MM.1S (cell line): ENCODE measurements around the gene APOL4.
"Not testable (repeated sequence)": the region's sequence is repeated elsewhere in the genome, so short reads cannot be mapped to it uniquely, and the experiment has no call there.

Experiments
- DNase-seq: peaks from one replicate; pipeline ENCODE4 v3.0.0-alpha.2; 2015
- H2AFZ ChIP-seq: fragments of 300-600 bp; sonication (generic); 2 replicates; pipeline ENCODE4 v1.6.0; 2016; ENCODE audit warnings: antibody characterized with exemption, low read length
- H3F3A ChIP-seq: fragments of 300-600 bp; sonication (generic); 2 replicates; pipeline ENCODE4 v1.6.1; 2016; ENCODE audit warnings: mild to moderate bottlenecking, antibody characterized with exemption, low read length, moderate library complexity, mixed read lengths; ENCODE audit not compliant: insufficient read depth
- H3K27ac ChIP-seq: fragments of 300-600 bp; sonication (generic); 2 replicates; pipeline ENCODE4 v1.5.1; 2016; ENCODE audit warnings: mild to moderate bottlenecking, low read length
- H3K27me3 ChIP-seq: fragments of 300-600 bp; sonication (generic); replicated peaks from 2 replicates; pipeline ENCODE4 v1.6.0; 2016; ENCODE audit warnings: low read length; ENCODE audit not compliant: insufficient read depth
- H3K36me3 ChIP-seq: fragments of 300-600 bp; sonication (generic); replicated peaks from 2 replicates; pipeline ENCODE4 v1.6.1; 2016; ENCODE audit warnings: mild to moderate bottlenecking, low read length, mixed read lengths; ENCODE audit not compliant: insufficient read depth
- H3K4me1 ChIP-seq: fragments of 300-600 bp; sonication (generic); 2 replicates; pipeline ENCODE4 v1.6.1; 2016; ENCODE audit warnings: low read length, mixed read lengths
- H3K4me2 ChIP-seq: fragments of 300-600 bp; sonication (generic); 2 replicates; pipeline ENCODE4 v1.6.0; 2016; ENCODE audit warnings: low read depth, low read length
- H3K4me3 ChIP-seq: fragments of 300-600 bp; sonication (generic); 2 replicates; pipeline ENCODE4 v1.5.1; 2016; ENCODE audit warnings: low read length, mixed read lengths
- H3K79me2 ChIP-seq: fragments of 300-600 bp; sonication (generic); 2 replicates; pipeline ENCODE4 v1.6.1; 2016; ENCODE audit warnings: mixed run types, low read length, mixed read lengths
- H3K9ac ChIP-seq: fragments of 300-600 bp; sonication (generic); 2 replicates; pipeline ENCODE4 v1.6.1; 2016; ENCODE audit warnings: low read length, mixed read lengths
- H3K9me2 ChIP-seq: fragments of 300-600 bp; sonication (generic); replicated peaks from 2 replicates; pipeline ENCODE4 v1.6.1; 2016; ENCODE audit warnings: mild to moderate bottlenecking, low read length, mixed read lengths; ENCODE audit not compliant: insufficient read depth
- H3K9me3 ChIP-seq: fragments of 300-600 bp; sonication (generic); replicated peaks from 2 replicates; pipeline ENCODE4 v1.6.1; 2016; ENCODE audit warnings: mild to moderate bottlenecking, low read length, mixed read lengths; ENCODE audit not compliant: insufficient read depth
- H4K20me1 ChIP-seq: fragments of 300-600 bp; sonication (generic); 2 replicates; pipeline ENCODE4 v1.6.1; 2016; ENCODE audit warnings: mild to moderate bottlenecking, low read length, moderate library complexity, mixed read lengths; ENCODE audit not compliant: insufficient read depth
- CTCF ChIP-seq: fragments of 300-600 bp; sonication (generic); IDR thresholded peaks from 2 replicates; pipeline ENCODE4 v1.5.1; 2016; ENCODE audit warnings: antibody characterized with exemption, low read length, mixed read lengths
- EZH2 ChIP-seq: fragments of 300-600 bp; sonication (generic); optimal IDR thresholded peaks from 2 replicates; pipeline ENCODE3; 2017; ENCODE audit warnings: low read depth, mild to moderate bottlenecking, antibody characterized with exemption, low read length, mixed read lengths
- EZH2phosphoT487 ChIP-seq: fragments of 300-600 bp; sonication (generic); IDR thresholded peaks from 2 replicates; pipeline ENCODE4 v1.6.1; 2018; ENCODE audit warnings: antibody characterized with exemption, low read length

Gene APOL4

GRCh38 chr22:36154423-36154945 lies 47.1 kb downstream of the APOL4 start:
- H3K36me3 ChIP-seq, result no peaks in the 10 kb centered on the region
- DNase-seq, result no peak
- no peaks in the 10 kb centered on the region for H4K20me1 ChIP-seq
- H3K27me3 ChIP-seq, result no peaks in the 10 kb centered on the region
- no peak for TF ChIP-seq EZH2
- no peak for TF ChIP-seq CTCF
- TF ChIP-seq EZH2phosphoT487, result no peak
- no peak overlapping the region for H2AFZ ChIP-seq
- H3K9me3 ChIP-seq, result no peaks in the 10 kb centered on the region
- peaks cover 65% of the 10 kb centered on the region for H3K79me2 ChIP-seq
- no peaks in the 10 kb centered on the region for H3K9me2 ChIP-seq
- H3K4me2 ChIP-seq, result no peak overlapping the region
- peaks cover 4% of the 10 kb centered on the region for H3F3A ChIP-seq
- peaks cover 26% of the 10 kb centered on the region for H3K4me1 ChIP-seq
- no peak overlapping the region for H3K9ac ChIP-seq
- no peak overlapping the region for H3K4me3 ChIP-seq
- no peak overlapping the region for H3K27ac ChIP-seq

- Histone ChIP-seq H4K20me1 (no peaks in the 10 kb centered on the region), H3K27ac (no peak overlapping the region), H3K79me2 (peaks cover 57% of the 10 kb centered on the region), H3K4me1 (peaks cover 20% of the 10 kb centered on the region), H3K27me3 (no peaks in the 10 kb centered on the region), H2AFZ (no peak overlapping the region), H3K9me2 (no peaks in the 10 kb centered on the region), H3K36me3 (no peaks in the 10 kb centered on the region), H3K4me3 (no peak overlapping the region), H3F3A (no peaks in the 10 kb centered on the region), H3K9me3 (no peaks in the 10 kb centered on the region), H3K9ac (no peak overlapping the region), H3K4me2 (no peak overlapping the region)
- TF ChIP-seq EZH2phosphoT487 (no peak), EZH2 (no peak), CTCF (no peak)
- DNase-seq, result no peak
Observed at GRCh38 chr22:36153501-36154422, 47.8 kb downstream of the APOL4 start.

- H3K79me2 ChIP-seq, result peaks cover 48% of the 10 kb centered on the region
- H3K27me3 ChIP-seq, DNase-seq, H3K27ac ChIP-seq, H3K9me3 ChIP-seq, H3K36me3 ChIP-seq, H2AFZ ChIP-seq, H4K20me1 ChIP-seq, H3K9ac ChIP-seq, H3K9me2 ChIP-seq, H3F3A ChIP-seq, H3K4me2 ChIP-seq, H3K4me3 ChIP-seq: not testable (repeated sequence)
- H3K4me1 ChIP-seq, result 0 out of 2 replicates have a peak, but pooled peaks cover 12% of the 10 kb centered on the region
Observed at GRCh38 chr22:36152821-36153220, 48.8 kb downstream of the APOL4 start.

- Histone ChIP-seq H3K9me2 (no peaks in the 10 kb centered on the region), H3K27ac (no peak overlapping the region), H3K4me2 (no peak overlapping the region), H4K20me1 (no peaks in the 10 kb centered on the region), H3K36me3 (no peaks in the 10 kb centered on the region), H3K9me3 (no peaks in the 10 kb centered on the region), H2AFZ (no peak overlapping the region), H3K79me2 (peaks cover 41% of the 10 kb centered on the region), H3K4me3 (no peak overlapping the region), H3K9ac (no peak overlapping the region), H3K4me1 (0 out of 2 replicates have a peak, but pooled peaks cover 5% of the 10 kb centered on the region), H3F3A (no peaks in the 10 kb centered on the region), H3K27me3 (no peaks in the 10 kb centered on the region)
- no peak for TF ChIP-seq CTCF
- no peak for TF ChIP-seq EZH2phosphoT487
- no peak for TF ChIP-seq EZH2
- DNase-seq, result no peak
Observed at GRCh38 chr22:36152088-36152487, 49.5 kb downstream of the APOL4 start.
